ENCODE data around the gene AMH.
A peak's percentile ranks its signal among the peaks of the same experiment; 100 is the strongest.

AMH gene

GRCh38 chr19:2288818-2289713 is 39.9 kb downstream of the AMH start:
- no peak for DNase-seq

GRCh38 chr19:2289714-2290435 is 40.8 kb downstream of the AMH start:
- DNase-seq = no peak

- DNase-seq = no peak
These were observed 41.5 kb downstream of the AMH start for GRCh38 chr19:2290441-2291184.

GRCh38 chr19:2291185-2291751 is 42.1 kb downstream of the AMH start:
- DNase-seq = no peak

- DNase-seq = peak; percentile 5
These were observed 45.7 kb downstream of the AMH start for GRCh38 chr19:2294687-2295335.

- DNase-seq = no peak
These were observed 47.0 kb downstream of the AMH start for GRCh38 chr19:2296141-2296540.

- no peak for DNase-seq
These were observed 51.4 kb downstream of the AMH start for GRCh38 chr19:2300533-2300932.
